Measurements from ENCODE around the gene GGACT.

The GGACT gene

DNA sequence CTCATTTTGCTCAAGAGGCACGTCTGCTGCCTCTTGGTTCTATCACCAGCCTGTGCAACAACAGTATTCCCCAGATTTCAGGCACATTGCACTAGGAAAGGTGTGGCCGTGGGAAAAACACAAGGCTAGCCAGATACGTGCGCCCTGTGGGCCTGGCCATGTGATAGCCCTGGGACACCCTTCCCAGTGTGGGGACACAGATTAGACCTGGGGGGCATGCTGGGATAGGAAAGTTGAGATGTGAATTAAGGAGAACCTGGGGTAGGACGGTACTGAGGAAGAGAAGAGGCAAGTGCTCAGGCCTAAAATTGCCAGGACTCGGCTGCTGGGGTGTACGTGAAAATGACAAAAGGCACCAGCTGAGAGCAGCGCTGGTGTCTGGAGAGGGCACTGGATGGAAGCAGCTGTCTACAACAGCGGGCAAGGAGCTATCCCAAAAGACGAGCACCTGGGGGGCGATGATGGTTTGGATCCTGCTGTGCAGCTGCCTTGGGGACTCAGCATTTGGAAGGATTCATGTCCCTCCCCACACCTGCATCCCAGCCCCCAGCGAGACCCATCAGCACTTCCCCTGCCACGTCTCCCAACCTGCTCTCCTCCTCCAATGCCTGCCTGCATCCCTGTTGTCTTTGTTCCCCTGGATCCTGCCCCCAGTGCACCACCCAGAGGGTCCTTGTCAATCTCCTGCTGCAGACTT is 54.3 kb downstream of the GGACT start:
- H3K4me2 ChIP-seq (ENCODE audit: low read length): no peak overlapping the region
- no peaks in the 10 kb centered on the region for H3K4me1 ChIP-seq (ENCODE audit: insufficient read depth, low read length, severe bottlenecking)
- H3K9me3 ChIP-seq (ENCODE audit: low read length): no peaks in the 10 kb centered on the region

DNA sequence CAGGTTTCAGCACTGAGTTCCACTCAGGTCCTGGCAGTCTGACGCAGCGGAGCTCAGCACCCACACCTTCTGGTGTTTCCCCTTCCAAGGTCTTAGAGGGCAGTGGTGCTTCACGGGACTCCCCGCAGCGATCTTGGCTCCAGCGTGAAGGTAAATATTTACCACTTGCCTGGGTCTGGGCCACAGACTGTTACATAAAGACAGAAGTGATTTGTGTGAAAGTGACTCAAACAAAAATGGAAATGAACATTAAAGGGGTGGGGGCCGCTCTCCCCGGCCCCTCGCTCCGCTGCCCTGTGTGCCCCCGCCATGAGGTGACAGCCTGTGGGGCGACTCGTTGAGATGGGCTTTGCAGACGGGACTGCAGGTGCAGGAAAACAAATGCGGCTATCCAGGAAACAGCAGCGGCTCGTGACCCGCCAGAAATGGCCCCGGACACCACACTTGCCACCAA is 55.0 kb downstream of the GGACT start:
- Histone ChIP-seq H3K4me2 (ENCODE audit: low read length) (no peak overlapping the region), H3K4me1 (ENCODE audit: insufficient read depth, low read length, severe bottlenecking) (no peaks in the 10 kb centered on the region), H3F3A (ENCODE audit: insufficient read depth, low read length) (no peaks in the 10 kb centered on the region), H3K9me2 (ENCODE audit: low read depth, low read length) (no peaks in the 10 kb centered on the region), H3K79me2 (ENCODE audit: insufficient read depth, low read length) (no peaks in the 10 kb centered on the region), H3K27ac (ENCODE audit: low read depth, low read length, poor library complexity, severe bottlenecking) (no peak overlapping the region), H4K20me1 (ENCODE audit: insufficient read depth, low read length) (no peaks in the 10 kb centered on the region), H3K9me3 (ENCODE audit: low read length) (no peaks in the 10 kb centered on the region), H3K27me3 (ENCODE audit: insufficient read depth, low read length) (no peaks in the 10 kb centered on the region), H3K36me3 (ENCODE audit: insufficient read depth, low read length) (no peaks in the 10 kb centered on the region), H3K9ac (ENCODE audit: low read length) (no peak overlapping the region), H2AFZ (ENCODE audit: low read length) (no peak overlapping the region), H3K4me3 (ENCODE audit: low read depth, low read length, poor library complexity, severe bottlenecking) (no peak overlapping the region)
- no peak for TF ChIP-seq EZH2 (IDR thresholded peaks at IDR 0.05; ENCODE audit: borderline replicate concordance, low read length)
- TF ChIP-seq, protein P1, sequence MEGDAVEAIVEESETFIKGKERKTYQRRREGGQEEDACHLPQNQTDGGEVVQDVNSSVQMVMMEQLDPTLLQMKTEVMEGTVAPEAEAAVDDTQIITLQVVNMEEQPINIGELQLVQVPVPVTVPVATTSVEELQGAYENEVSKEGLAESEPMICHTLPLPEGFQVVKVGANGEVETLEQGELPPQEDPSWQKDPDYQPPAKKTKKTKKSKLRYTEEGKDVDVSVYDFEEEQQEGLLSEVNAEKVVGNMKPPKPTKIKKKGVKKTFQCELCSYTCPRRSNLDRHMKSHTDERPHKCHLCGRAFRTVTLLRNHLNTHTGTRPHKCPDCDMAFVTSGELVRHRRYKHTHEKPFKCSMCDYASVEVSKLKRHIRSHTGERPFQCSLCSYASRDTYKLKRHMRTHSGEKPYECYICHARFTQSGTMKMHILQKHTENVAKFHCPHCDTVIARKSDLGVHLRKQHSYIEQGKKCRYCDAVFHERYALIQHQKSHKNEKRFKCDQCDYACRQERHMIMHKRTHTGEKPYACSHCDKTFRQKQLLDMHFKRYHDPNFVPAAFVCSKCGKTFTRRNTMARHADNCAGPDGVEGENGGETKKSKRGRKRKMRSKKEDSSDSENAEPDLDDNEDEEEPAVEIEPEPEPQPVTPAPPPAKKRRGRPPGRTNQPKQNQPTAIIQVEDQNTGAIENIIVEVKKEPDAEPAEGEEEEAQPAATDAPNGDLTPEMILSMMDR (IDR thresholded peaks at IDR 0.05; ENCODE audit: low read length): no peak

More for the DNA sequence above, 54.3 kb downstream of the GGACT start:
- no peaks in the 10 kb centered on the region for H3K27me3 ChIP-seq (ENCODE audit: insufficient read depth, low read length)
- H3K9me2 ChIP-seq (ENCODE audit: low read depth, low read length): no peaks in the 10 kb centered on the region
- no peak overlapping the region for H2AFZ ChIP-seq (ENCODE audit: low read length)
- H3K9ac ChIP-seq (ENCODE audit: low read length): no peak overlapping the region
- no peak overlapping the region for H3K27ac ChIP-seq (ENCODE audit: low read depth, low read length, poor library complexity, severe bottlenecking)
- no peaks in the 10 kb centered on the region for H3F3A ChIP-seq (ENCODE audit: insufficient read depth, low read length)
- no peaks in the 10 kb centered on the region for H3K79me2 ChIP-seq (ENCODE audit: insufficient read depth, low read length)
- H4K20me1 ChIP-seq (ENCODE audit: insufficient read depth, low read length): no peaks in the 10 kb centered on the region
- TF ChIP-seq EZH2 (IDR thresholded peaks at IDR 0.05; ENCODE audit: borderline replicate concordance, low read length): no peak
- TF ChIP-seq, protein P1 (IDR thresholded peaks at IDR 0.05; ENCODE audit: low read length): no peak
- no peak overlapping the region for H3K4me3 ChIP-seq (ENCODE audit: low read depth, low read length, poor library complexity, severe bottlenecking)
- no peaks in the 10 kb centered on the region for H3K36me3 ChIP-seq (ENCODE audit: insufficient read depth, low read length)

DNA sequence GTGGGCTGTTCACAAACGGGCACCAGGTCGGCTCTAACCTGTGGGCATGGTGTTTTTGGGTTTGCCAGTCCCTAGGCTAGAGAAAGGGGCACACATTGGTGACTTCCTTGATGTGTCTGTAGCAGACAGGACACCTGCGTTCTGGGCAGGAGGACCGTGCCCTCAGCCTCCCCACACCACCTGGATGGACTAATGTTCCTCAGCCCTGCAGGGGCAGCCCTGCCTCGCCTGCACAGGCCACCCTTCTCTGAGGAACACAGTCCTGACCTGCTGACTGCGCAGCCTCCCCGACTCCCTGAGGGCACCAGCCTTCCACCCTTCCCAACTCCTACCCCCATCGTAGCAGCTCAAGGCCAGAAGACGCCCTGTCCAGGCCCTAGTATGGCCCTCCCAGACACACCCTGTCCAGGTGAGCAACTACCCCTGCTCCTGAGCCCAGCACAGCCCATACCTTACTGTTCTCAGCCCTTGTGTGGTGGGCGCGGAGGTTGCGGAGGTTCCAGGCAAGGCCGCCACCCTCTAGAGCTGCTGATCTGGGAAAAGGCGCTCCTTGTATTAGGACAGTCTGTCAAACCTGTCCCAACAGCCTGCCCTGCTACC is 55.7 kb downstream of the GGACT start:
- H3K4me1 ChIP-seq (ENCODE audit: insufficient read depth, low read length, severe bottlenecking): no peaks in the 10 kb centered on the region

More for the DNA sequence above, 55.7 kb downstream of the GGACT start:
- TF ChIP-seq, protein P1 (IDR thresholded peaks at IDR 0.05; ENCODE audit: low read length): no peak
- no peak for TF ChIP-seq EZH2 (IDR thresholded peaks at IDR 0.05; ENCODE audit: borderline replicate concordance, low read length)
- Histone ChIP-seq H3F3A (ENCODE audit: insufficient read depth, low read length) (no peaks in the 10 kb centered on the region), H2AFZ (ENCODE audit: low read length) (no peak overlapping the region), H3K27me3 (ENCODE audit: insufficient read depth, low read length) (no peaks in the 10 kb centered on the region), H3K9ac (ENCODE audit: low read length) (no peak overlapping the region), H3K79me2 (ENCODE audit: insufficient read depth, low read length) (no peaks in the 10 kb centered on the region), H4K20me1 (ENCODE audit: insufficient read depth, low read length) (no peaks in the 10 kb centered on the region), H3K9me2 (ENCODE audit: low read depth, low read length) (no peaks in the 10 kb centered on the region), H3K36me3 (ENCODE audit: insufficient read depth, low read length) (no peaks in the 10 kb centered on the region), H3K9me3 (ENCODE audit: low read length) (no peaks in the 10 kb centered on the region), H3K4me3 (ENCODE audit: low read depth, low read length, poor library complexity, severe bottlenecking) (no peak overlapping the region), H3K27ac (ENCODE audit: low read depth, low read length, poor library complexity, severe bottlenecking) (no peak overlapping the region), H3K4me2 (ENCODE audit: low read length) (no peak overlapping the region)
